ENCODE results near the gene SLIT3.

DNA sequence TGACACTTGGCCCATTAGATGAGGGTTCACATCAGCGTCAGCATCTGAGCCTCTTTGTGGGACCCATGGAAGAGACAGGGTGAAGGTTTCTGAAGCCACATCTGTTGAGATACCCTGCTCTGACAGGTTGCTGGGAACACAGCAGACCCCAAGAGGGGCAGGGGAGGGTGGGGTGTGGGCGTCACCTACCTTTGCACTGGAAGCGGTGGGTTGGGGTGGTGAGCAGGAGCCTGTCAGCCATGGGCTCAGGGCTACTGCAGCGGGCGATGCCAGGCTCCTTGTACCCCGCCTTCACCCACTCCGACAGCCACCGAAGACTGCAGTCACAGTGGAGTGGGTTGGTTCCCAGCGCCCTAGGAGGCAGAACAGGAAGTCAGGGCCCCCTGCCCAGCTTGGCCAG lies 590.2 kb downstream of the SLIT3 start:
- TF ChIP-seq BHLHE40 (IDR thresholded peaks at IDR 0.05; ENCODE audit: borderline replicate concordance) (no peak), SUZ12 (IDR thresholded peaks at IDR 0.05) (no peak), ELF4 (IDR thresholded peaks at IDR 0.05) (no peak), FOXA1 (IDR thresholded peaks at IDR 0.05) (no peak), SP1 (IDR thresholded peaks at IDR 0.05) (no peak), FOXM1 (IDR thresholded peaks at IDR 0.05; ENCODE audit: borderline replicate concordance) (no peak), FOXK2 (IDR thresholded peaks at IDR 0.05) (no peak), HDGF (IDR thresholded peaks at IDR 0.05; ENCODE audit: borderline replicate concordance) (no peak), ZNF384 (IDR thresholded peaks at IDR 0.05) (no peak), NFRKB (IDR thresholded peaks at IDR 0.05) (no peak), TARDBP (IDR thresholded peaks at IDR 0.05) (no peak), ARNT (IDR thresholded peaks at IDR 0.05) (no peak)
- TF ChIP-seq, protein P1, sequence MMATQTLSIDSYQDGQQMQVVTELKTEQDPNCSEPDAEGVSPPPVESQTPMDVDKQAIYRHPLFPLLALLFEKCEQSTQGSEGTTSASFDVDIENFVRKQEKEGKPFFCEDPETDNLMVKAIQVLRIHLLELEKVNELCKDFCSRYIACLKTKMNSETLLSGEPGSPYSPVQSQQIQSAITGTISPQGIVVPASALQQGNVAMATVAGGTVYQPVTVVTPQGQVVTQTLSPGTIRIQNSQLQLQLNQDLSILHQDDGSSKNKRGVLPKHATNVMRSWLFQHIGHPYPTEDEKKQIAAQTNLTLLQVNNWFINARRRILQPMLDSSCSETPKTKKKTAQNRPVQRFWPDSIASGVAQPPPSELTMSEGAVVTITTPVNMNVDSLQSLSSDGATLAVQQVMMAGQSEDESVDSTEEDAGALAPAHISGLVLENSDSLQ (IDR thresholded peaks at IDR 0.05): no peak
